ENCODE results near the gene YWHAG. TPM values are rescaled to one million over a fixed set of nuclear protein-coding genes. Genes with fewer than 3 reads are reported as not detected.

The YWHAG gene
- total RNA-seq, 1 donor from 2014 or later = 351 TPM

- Mint-ChIP-seq H3K27me3 (ENCODE audit: low read depth, unreplicated experiment) (peaks cover 3% of the 10 kb centered on the region), H3K4me1 (ENCODE audit: low read depth, unreplicated experiment) (peaks cover 8% of the 10 kb centered on the region), H3K9me3 (ENCODE audit: unreplicated experiment) (no peaks in the 10 kb centered on the region), H3K36me3 (ENCODE audit: low read depth, unreplicated experiment) (peaks cover 2% of the 10 kb centered on the region), H3K27ac (ENCODE audit: unreplicated experiment) (peak overlapping the region; percentile 94), H3K4me3 (ENCODE audit: unreplicated experiment) (peak overlapping the region; percentile 76)
- Histone ChIP-seq H3K4me3 (ENCODE audit: insufficient read depth, low read depth, low read length) (peak overlapping the region; percentile 73), H3K79me2 (ENCODE audit: insufficient read depth, low read length) (no peaks in the 10 kb centered on the region), H4K20me1 (ENCODE audit: insufficient read depth, low read length) (no peaks in the 10 kb centered on the region), H3K9ac (ENCODE audit: low read length) (peak overlapping the region; percentile 85), H3K4me1 (ENCODE audit: insufficient read depth, low read length) (peaks cover 11% of the 10 kb centered on the region), H3K4me2 (ENCODE audit: low read length) (peak overlapping the region; percentile 99), H3K9me3 (ENCODE audit: insufficient read depth, low read depth, low read length) (no peaks in the 10 kb centered on the region), H2AFZ (ENCODE audit: low read depth, low read length) (peak overlapping the region; percentile 99), H3K27me3 (ENCODE audit: insufficient read depth, low read length) (no peaks in the 10 kb centered on the region), H3K36me3 (ENCODE audit: insufficient read depth, low read length) (no peaks in the 10 kb centered on the region), H3K27ac (ENCODE audit: low read depth, low read length) (peak overlapping the region; percentile 61)
- FAIRE-seq (no peak), DNase-seq (ENCODE audit: low read depth) (peak; percentile 53)
- TF ChIP-seq CTCF (IDR thresholded peaks at IDR 0.05; ENCODE audit: insufficient read depth, low read depth, low read length) (no peak), EZH2 (IDR thresholded peaks at IDR 0.05; ENCODE audit: insufficient read depth, low read length) (no peak)
These were observed 34.6 kb upstream of the YWHAG start for GRCh38 chr7:76393116-76394031.

- Mint-ChIP-seq H3K27me3 (ENCODE audit: low read depth, unreplicated experiment) (peaks cover 3% of the 10 kb centered on the region), H3K27ac (ENCODE audit: unreplicated experiment) (peak overlapping the region; percentile 94), H3K4me1 (ENCODE audit: low read depth, unreplicated experiment) (peaks cover 8% of the 10 kb centered on the region), H3K36me3 (ENCODE audit: low read depth, unreplicated experiment) (peaks cover 2% of the 10 kb centered on the region), H3K4me3 (ENCODE audit: unreplicated experiment) (peak overlapping the region; percentile 76), H3K9me3 (ENCODE audit: unreplicated experiment) (no peaks in the 10 kb centered on the region)
- Histone ChIP-seq H4K20me1 (ENCODE audit: insufficient read depth, low read length) (no peaks in the 10 kb centered on the region), H3K27me3 (ENCODE audit: insufficient read depth, low read length) (no peaks in the 10 kb centered on the region), H3K79me2 (ENCODE audit: insufficient read depth, low read length) (no peaks in the 10 kb centered on the region), H3K4me1 (ENCODE audit: insufficient read depth, low read length) (peaks cover 11% of the 10 kb centered on the region), H3K9me3 (ENCODE audit: insufficient read depth, low read depth, low read length) (no peaks in the 10 kb centered on the region), H3K36me3 (ENCODE audit: insufficient read depth, low read length) (no peaks in the 10 kb centered on the region), H3K4me2 (ENCODE audit: low read length) (peak overlapping the region; percentile 99), H3K4me3 (ENCODE audit: insufficient read depth, low read depth, low read length) (peak overlapping the region; percentile 73), H2AFZ (ENCODE audit: low read depth, low read length) (peak overlapping the region; percentile 99), H3K9ac (ENCODE audit: low read length) (peak overlapping the region; percentile 85), H3K27ac (ENCODE audit: low read depth, low read length) (peak overlapping the region; percentile 10)
- TF ChIP-seq CTCF (IDR thresholded peaks at IDR 0.05; ENCODE audit: insufficient read depth, low read depth, low read length) = no peak
- no peak for TF ChIP-seq EZH2 (IDR thresholded peaks at IDR 0.05; ENCODE audit: insufficient read depth, low read length)
- FAIRE-seq (no peak), DNase-seq (ENCODE audit: low read depth) (no peak)
These were observed 33.8 kb upstream of the YWHAG start for GRCh38 chr7:76392531-76393115.
